Germinal center (tissue), 1 donor: ENCODE measurements around the gene UBE2E2.
A peak's percentile ranks its signal among the peaks of the same experiment; 100 is the strongest.

Experiments used
- DNase-seq: peaks from one replicate; pipeline ENCODE4 v3.0.0; 2012; ENCODE audit warnings: mixed read lengths, low spot score

Gene UBE2E2

GRCh38 chr3:23440416-23441294 is 237.5 kb downstream of the UBE2E2 start:
- DNase-seq, result peak; percentile 4

DNA sequence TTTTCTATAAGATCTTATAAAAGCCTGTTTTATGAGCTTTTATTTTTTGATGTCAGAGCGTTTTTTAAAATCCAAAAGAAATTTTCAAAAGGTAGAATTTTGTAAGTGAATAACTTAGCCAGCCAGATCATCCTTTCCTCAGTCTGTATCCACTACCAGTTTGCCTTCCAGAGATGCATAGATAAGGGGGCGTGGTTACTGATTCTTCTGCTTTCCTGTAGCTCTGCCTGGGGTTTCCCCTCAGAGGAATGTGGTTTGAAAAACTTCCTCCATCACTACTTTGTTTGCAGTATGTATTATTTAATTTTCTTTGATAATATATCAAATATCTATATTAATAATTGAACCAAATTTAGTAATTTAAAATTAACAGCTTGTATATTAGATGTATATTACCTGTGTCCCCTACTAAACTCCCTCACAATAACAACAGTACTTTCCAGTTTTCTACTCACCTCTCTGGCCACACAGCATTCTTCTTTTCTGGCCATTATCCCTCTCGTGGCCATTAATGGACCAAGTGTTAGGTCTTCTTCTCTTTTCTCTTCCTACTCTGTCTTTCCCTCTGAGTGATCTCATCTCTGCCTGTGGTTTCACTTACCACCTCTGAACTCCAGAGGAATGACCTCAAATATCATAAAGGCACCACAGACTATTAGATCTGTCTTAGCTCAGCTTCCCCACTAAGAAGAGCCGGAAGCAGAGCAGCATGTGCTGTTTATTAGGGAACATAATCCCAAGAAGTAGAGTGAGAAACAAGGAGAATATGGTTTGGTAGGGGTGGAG is 239.7 kb downstream of the UBE2E2 start:
- DNase-seq, result peak; percentile 37

DNA sequence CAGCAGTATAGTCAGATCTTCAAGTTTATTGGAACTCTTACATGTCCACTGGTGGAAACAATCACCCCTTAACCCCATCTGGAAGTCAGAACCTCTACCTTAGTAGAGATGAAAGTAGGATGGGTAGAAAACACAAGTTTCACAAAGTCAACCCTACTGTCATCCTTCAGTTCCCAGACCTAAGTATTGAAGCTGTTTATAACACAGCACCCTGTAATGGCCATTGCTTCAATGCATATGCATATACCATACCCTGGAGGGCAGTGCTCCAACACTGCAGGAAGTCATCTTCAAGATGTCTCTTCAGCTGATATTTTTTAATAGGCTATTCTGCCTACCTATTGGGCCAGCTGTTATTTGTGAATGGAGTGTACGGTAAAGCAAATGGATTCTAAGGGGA is 241.3 kb downstream of the UBE2E2 start:
- DNase-seq, result no peak

DNA sequence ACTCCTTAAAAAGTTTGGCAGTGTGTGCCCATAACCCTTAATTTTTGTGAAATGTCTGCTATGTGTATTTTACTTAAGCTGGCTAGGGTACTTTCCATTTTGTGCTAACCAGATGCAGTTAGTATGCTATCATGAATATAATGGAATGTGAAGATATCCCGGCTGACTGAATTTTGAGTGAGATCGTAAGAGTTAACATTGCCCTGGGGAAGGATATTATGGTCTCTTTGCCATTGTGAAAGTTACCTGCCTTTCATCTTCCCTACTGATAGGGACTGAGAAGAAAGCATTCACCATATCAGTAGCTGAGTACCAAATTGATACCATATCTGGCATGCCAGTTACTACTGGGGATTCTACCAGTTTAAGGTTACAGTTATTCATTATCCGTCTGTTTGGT is 243.2 kb downstream of the UBE2E2 start:
- DNase-seq, result no peak

DNA sequence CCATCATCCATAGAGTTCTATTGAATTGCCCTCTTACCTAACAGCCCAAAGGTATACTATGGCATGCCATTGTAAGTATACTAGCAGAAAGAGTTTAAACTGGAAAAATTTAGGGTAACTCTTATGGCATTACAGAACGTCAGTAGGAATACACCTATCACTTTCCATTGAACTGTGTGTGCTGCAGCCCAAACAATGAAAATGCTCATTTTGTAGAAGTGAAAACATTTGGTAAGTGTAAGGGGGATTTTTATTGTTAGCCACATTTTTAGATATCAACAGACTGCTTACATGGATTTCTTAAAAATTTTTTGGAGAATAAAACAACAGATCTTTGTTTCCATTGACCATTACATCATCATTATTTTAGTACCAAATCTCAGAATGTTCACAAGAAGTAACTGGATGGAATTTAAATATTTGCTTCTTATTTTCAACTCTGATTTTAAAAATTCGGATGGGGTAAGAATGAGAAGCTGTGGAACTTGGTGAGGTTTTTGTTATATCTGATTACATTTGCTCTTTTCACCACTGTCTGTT is 245.9 kb downstream of the UBE2E2 start:
- no peak for DNase-seq

GRCh38 chr3:23450051-23450450 is 246.9 kb downstream of the UBE2E2 start:
- no peak for DNase-seq

- no peak for DNase-seq
Measured at GRCh38 chr3:23450806-23451205, 247.7 kb downstream of the UBE2E2 start.

DNA sequence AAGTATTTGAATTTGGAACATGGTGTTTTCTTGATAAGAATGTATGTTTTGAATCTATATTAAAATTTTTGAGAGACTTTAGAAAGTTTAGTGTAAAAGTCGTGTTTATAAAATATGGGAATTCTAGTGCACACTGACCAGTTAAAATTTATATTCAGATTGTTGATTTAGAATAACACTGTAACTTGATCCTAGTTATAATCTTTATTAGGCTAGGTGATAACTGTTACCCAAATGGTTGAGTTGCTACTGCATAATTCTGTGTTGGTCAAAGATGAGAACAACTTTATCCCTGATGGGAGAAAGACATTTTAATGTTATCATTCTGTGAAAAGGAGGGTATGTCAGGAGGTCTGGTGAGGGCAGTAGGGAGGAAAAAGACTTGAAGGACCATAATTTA is 249.3 kb downstream of the UBE2E2 start:
- no peak for DNase-seq

DNA sequence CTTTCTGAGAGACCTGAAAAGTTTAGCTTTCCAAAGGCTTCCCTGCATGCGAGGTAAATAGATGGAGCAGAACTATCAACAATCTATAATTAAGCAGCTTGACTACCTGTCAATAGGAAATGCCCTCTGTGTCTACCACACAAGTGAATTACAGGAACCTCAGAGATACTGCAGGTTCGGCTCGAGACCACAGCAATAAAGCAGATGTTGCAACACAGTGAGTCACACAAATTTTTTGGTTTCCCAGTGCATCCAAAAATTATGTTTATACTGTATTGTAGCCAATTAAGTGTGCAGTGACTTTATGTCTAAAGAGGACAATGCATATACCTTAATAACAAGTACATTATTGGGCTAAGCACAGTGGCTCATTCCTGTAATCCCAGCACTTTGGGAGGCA is 252.0 kb downstream of the UBE2E2 start:
- no peak for DNase-seq

DNA sequence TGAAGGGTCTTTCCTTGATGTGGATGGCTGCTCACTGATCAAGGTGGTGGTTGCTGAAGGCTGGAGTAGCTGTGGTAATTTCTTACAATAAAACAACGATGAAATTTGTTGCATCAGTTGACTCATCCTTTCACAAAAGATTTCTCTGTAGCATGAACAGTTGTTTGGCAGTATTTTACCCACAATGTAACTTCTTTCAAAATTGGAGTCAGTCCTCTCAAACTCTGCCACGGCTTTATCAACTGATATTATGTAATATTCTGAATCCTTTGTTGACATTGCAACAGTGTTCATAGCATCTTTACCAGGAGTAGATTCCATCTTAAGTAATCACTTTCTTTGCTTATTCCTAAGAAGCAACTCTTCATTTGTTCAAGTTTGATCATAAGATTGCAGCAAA is 252.6 kb downstream of the UBE2E2 start:
- DNase-seq, result no peak

DNA sequence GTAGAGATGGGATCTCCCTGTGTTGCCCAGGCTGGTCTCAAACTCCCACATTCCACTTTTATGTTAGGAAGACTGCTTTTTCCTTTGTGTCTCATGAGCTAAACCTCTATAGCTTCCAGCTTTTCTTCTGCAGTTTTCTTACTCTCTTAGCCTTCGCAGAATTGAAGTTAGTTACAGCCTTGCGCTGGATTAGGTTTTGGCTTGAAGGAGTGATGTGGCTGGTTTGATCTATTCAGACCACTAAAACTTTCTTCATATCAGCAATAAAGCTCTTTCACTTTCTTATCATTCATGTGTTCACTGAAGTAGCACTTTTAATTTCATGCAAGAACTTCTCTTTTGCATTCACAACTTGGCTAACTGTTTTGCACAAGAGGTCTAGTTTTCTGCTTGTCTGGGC is 254.6 kb downstream of the UBE2E2 start:
- no peak for DNase-seq

GRCh38 chr3:23459465-23459864 is 256.3 kb downstream of the UBE2E2 start:
- DNase-seq, result no peak

DNA sequence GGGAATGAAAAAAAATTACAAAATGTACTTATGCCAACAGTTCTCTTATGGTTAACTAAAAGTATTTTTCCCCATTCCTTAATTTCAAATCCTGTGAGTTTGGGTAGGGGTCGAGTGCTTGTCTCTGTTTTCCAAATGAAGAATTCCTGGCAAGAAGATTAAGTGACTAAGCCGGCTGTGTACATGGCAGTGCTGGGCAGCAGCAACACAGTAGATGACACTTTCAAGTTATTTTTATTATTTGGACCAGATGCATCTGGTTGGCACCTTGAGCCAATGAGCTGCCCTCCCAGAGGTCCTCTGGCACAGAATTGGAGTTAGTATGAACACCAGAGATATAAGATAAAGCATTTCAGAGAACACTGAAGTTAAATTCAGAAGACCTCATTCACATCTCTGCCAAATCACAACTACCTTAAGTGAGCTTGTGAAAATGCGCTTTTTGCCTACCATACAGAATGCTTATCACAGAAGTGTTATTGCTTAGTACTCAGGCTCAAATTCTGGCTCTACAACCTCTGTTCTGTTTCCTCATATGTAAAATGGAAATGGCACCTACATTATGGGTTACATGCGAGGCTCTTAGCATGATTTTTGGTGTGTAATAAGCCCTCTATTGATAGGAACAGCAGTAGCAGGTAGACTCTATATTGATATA is 256.9 kb downstream of the UBE2E2 start:
- DNase-seq, result no peak

DNA sequence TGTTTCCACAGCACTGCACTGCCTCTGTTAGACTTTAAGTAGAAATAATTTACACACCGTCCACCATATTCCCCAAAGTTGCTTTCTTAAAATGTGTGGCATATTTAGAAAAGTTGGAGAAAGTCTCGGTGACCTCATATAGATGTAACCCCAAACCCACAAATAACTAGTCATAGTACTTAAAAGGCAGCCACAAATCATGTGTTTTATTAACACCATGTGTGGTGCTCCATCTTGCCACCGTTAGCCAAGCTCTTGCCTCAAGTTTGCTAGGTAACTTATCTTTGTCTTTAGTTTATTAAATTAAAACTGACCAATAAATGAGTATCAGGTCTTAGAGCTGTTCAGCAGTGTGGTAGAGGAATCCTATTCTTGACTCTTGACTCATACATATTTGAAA is 257.9 kb downstream of the UBE2E2 start:
- DNase-seq, result no peak

DNA sequence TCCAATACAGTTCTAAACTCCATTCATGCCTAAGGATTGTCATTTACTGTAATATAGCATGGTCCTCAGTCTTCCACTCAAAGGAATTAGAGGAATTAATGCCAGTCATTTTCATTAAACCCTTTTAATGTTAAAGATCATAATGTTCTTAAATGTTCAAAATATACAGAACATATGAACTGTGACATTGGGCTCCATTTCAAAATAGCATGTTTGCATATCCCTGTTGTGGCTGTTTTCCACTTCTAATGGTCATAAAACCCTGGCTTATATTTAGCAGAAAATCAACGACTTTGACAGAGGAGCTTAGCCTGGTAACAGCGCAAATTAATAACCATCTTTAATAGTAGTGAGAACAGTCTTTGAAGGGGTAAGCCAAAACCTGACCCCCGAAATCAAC is 260.7 kb downstream of the UBE2E2 start:
- no peak for DNase-seq

DNA sequence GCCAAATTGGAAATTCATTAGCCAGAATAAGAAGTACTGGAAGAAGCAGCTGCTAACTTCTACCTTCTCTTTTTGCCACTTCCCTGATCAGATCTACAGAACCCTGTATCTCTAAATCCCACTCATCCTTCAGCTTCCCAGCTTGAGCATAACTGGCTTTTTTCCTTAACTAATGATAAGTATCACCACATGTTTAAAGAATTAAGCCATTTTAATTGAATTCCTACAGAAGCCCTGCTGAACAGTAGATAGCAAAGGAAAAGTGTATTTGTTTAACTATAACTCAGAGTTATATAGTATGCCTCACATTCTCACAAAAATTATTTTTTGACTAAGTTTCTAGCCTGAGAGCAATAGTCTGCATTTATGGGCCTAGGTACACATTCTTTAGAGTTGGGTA is 262.4 kb downstream of the UBE2E2 start:
- DNase-seq, result no peak

DNA sequence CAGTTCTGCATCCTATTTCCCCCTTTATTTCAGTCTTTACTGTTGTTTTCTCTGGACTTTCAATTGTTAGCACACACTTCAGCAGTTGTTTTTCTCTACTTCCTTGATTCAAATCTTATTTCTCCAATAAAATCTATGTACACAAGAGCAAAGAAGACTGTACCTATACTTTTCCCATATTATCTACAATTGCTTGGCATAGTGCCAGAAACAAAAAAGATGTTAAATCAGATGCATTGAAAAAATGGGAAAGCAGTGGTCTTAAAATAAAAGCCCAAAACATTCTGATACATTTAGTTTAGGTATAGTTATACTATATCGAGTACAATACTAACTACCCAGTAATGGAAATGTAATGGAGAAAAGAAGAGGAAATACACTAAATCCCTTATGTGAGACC is 265.1 kb downstream of the UBE2E2 start:
- DNase-seq, result no peak

GRCh38 chr3:23474580-23475357 is 271.6 kb downstream of the UBE2E2 start:
- DNase-seq, result no peak

DNA sequence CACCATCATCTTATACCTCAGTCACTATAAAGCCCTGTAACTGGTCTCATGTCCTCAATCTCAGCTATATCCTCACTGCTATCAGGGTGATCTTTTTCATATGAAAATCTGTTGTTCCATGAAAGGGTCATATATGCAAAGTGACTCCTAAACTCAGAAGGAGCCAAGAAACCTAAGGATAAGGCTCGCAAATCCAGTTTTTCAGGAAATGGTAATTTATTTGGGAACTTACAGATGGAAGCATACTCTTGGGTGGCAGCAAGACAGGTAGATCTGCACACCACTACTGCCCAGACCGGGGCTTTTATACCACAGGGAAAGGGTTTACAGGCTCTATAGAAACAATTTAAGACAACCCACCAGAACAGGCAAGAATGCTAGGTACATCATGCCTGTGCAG is 272.3 kb downstream of the UBE2E2 start:
- no peak for DNase-seq

DNA sequence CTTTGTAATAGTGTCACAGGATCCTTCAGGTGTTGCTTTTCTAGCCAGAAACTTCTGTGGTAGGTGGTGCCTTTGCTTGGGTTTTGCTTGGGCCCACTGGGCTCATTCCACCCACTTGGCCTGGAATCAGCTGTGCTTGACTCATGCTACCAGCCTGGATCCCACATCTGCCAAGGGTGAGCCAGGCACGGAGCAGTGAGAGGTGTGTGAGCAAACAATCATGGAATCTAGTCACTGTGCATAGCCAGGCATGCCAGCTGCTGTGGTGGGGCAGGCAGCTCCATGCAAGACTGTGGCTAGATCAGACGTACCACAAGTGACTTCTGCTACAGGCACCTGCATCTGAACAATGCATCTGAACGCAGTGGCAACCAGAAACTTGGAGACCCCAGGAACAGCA is 275.9 kb downstream of the UBE2E2 start:
- DNase-seq, result no peak

DNA sequence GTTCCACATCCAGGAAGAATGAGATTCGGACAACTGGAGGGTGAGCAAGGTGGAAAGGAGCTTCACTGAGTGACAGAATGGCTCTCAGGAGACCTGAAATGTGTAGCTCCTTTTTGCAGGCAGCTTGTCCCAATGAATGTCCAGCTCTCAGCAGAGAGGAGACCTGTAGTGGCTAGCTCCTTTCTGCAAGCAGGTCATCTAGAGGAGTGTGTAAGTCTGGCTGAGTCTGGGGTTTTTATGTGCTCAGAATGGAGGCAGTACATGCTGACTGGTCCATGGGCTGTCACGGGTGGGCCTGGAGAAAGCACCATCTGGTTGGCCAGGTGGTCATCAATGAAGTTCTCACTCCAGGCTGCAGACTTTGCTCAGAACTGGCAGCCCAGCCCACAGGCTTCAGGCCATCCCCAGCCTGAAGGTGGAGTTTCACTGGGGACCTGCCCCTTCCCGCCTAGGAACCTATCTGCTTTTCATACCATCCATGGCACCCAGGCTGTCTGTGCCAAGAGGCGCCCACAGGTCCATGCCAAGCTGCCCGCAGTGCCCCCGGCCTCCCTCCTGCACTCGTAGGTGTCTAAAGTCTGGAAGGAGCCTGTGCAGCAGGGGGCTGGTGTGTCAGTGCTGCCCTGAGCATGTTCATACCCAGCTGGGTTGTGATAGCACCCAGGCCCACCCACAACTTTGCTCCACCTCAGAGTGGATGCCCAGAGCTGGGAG is 276.6 kb downstream of the UBE2E2 start:
- no peak for DNase-seq
